Stimulated activated CD8-positive, alpha-beta memory T cell treated with anti-CD3 and anti-CD28 coated beads, Interleukin-7, amount 100 ng/mL, for 24 hours (primary cell): ENCODE measurements around the gene NECAP2.
"Not testable (repeated sequence)": the region's sequence is repeated elsewhere in the genome, so short reads cannot be mapped to it uniquely, and the experiment has no call there.

Experiments
- DNase-seq: peaks from one replicate; pipeline ENCODE4 v3.0.0-alpha.2; 2020; ENCODE audit warnings: low read depth

NECAP2 gene

DNA sequence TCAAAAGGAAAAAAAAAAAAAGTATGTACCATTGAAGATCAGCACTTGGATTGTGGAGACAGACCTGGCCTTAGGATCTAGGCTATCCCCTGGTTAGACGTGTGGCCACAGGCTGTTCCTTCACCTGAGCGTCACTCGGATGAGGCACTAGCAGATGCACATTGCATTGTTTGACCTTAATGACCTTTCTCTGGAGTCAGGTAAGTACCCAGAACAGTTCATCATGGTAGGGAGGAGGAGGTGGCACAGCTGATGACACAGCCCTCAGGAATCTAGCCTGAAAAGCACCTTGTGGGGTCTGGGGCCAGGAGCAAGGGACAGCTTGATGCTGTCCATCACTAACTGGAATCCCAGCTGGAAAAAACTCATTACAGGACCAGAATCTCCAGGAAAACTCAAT lies 21.2 kb downstream of the NECAP2 start:
- no peak for DNase-seq

GRCh38 chr1:16462773-16463330 lies 22.3 kb downstream of the NECAP2 start:
- DNase-seq, result no peak

DNA sequence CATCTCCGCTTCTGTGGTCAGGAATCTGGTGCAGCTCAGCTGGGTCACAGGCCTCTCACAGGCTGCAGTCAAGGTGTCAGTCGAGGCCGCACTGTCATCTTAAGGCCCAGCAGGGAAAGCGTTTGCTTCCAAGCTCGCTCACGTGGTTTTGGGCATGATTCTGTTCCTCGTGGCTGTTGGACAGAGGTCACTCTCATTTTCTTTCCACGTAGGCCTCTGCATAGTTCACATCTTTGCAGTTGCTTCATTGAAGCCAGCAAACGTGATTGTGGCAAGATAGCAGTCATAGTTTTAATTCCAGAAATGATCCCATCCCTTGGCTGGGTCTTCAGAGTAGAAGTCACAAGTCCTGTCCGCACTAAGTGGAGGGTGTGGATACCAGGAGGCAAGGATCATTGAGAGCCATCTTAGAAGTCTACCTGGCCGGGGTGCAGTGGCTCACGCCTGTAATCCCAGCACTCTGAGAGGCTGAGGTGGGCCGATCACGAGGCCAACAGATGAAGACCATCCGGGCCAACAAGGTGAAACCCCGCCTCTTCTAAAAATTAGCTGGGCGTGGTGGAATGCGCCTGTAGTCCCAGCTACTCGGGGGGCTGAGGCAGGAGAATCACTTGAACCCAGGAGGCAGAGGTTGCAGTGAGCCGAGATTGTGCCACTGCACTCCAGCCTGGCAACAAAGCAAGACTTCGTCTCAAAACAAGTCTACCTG lies 24.5 kb downstream of the NECAP2 start:
- no peak for DNase-seq

GRCh38 chr1:16468558-16468957 lies 28.0 kb downstream of the NECAP2 start:
- DNase-seq, result no peak

- DNase-seq, result no peak
Observed at GRCh38 chr1:16474166-16474800, 33.8 kb downstream of the NECAP2 start.

GRCh38 chr1:16474891-16475290 lies 34.4 kb downstream of the NECAP2 start:
- not testable (repeated sequence) for DNase-seq

DNA sequence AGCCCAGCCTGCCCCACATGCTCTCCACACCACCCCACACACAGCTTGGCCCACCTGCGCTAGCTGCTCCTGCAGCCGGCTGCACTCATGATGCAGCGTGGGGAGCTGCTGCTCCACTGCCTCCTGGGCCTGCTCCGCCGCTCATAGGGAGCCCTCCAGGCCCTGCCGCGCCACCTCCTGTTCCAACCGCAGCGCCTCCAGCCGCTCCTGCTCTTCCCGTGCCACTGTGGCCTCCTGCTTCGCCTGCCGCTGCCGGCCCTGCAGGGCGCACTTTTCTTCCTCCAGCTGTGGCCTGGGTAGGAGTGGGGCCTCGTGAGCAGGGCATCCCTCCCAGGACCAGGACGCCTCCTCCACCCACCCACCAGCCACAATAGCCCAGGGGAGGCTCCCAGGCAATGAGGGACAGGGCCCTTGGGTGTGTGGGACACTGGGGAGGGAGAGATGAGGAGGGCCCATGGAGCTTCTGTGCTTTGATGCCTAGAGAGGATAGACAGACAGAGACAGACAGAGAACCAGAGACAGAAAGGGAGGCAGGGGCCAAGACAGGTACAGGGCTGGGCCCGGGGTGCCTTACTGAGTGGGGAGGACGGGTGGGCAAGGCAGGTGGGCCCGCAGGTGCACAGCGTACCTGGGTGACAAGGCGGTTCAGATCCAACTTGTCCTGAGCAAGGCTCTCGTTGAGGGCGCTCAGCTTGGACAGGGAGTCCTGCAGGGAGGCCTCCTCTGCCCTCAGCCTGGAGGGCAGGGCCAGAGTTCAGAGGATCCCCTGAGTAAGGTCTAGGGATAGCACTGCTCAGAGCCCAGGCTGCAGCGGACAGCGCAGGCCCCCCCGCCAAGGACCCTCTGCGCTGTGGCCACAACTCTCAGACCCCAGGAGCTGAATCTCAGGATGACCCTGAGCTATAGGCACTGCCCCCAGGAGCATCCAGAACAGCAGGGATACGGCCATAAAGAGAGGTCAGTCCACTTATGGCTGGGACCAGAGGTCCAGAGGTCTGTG lies 35.5 kb downstream of the NECAP2 start:
- not testable (repeated sequence) for DNase-seq

DNA sequence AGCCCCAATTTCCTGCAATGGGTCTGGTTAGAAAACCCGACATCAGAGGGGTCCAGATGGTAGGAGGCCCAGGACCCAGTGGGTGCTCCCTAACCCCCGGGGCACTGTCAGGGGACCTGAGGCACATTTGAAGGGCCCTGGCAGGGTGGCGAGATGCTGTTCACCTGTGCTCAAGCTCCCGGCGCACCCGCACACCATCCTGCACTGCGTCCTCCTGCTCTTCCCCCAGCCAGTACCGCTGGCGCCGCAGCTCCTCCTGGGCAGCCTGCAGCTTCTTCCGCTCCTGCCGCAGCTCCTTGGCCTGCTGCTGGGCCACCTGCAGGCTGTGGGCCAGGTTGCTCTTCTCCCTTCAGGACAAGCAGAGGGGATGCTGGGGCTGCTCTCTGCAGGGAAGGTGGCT lies 37.6 kb downstream of the NECAP2 start:
- no peak for DNase-seq

DNA sequence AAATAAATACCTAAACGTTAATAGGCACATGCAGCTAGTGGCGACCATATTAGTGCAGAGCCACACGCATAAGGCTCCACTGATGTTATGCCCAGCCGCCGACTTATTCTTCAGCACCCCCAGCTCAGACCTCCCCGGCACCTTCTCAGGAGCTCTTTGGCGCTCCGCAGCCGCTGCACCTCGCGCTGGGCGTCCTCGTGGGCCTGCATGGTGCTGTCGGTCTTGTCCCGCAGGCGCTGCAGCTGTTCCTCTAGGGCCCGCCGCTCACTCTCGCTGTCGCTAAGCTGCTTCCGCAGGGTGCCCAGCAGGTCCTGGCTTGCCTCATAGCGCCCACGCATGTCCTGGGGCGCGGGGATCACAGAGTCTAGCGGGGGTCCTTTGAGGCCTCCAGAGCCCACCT lies 42.6 kb downstream of the NECAP2 start:
- not testable (repeated sequence) for DNase-seq

DNA sequence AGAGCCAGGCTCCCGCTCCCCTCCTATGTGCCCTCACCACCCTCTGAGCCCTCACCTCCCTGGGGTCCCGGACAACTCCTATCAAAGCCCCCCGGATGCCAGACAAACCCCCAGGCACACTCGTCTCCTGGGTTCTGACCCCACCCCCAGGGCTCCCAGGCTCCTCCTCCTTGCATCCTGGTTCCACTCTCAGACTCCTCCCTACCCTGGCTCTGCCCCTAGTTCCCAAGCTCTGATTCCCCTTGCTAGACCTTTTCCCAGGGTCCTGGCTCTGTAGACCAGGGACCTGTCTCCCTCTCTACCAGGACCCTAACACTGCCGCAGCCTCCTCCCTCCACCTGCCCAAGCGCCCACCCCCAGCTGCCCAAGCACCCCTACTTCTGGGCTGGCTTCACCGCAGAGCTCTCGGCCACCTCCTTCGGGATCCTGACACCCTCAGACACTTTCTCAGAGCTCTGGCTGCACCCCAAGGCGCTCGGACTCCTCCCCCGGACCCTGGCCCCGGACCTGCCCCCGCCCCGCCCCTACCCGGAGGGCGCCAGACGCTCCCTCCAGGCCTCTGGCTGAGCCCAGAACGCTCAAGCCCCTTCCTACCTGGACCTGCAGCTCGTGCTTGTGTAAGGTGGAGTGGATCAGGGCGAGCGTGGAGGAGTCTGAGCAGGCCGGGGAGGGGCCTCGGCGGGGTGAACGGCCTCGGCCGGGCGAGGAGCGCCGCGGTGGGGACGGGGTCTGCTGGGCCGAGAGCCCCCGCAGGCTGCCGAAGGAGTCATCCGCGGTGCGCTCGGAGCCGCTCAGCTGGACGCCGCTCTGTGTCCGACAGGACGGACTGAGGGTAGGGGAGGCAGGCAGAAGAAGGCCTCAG lies 43.3 kb downstream of the NECAP2 start:
- DNase-seq, result not testable (repeated sequence)

DNA sequence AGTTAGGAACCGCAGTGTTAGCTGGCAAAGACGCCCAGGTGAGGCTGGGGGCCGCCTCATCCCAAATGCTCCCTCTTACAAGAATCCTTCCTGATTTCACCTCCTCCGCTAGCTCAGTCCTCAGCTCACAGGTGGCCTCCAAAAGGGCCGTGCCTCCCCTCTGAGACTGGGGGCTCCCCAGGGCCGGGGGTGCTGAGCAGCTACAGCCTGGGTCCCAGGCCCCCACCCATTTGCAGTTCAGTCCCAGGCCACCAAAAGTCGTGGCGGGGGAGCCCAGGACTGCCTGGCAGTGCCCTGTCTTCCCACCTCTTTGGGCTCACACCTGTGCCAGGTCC lies 43.9 kb downstream of the NECAP2 start:
- DNase-seq, result no peak

- DNase-seq, result no peak
Observed at GRCh38 chr1:16484931-16485330, 44.4 kb downstream of the NECAP2 start.

- not testable (repeated sequence) for DNase-seq
Observed at GRCh38 chr1:16486316-16486715, 45.8 kb downstream of the NECAP2 start.

GRCh38 chr1:16487011-16487410 lies 46.5 kb downstream of the NECAP2 start:
- not testable (repeated sequence) for DNase-seq

DNA sequence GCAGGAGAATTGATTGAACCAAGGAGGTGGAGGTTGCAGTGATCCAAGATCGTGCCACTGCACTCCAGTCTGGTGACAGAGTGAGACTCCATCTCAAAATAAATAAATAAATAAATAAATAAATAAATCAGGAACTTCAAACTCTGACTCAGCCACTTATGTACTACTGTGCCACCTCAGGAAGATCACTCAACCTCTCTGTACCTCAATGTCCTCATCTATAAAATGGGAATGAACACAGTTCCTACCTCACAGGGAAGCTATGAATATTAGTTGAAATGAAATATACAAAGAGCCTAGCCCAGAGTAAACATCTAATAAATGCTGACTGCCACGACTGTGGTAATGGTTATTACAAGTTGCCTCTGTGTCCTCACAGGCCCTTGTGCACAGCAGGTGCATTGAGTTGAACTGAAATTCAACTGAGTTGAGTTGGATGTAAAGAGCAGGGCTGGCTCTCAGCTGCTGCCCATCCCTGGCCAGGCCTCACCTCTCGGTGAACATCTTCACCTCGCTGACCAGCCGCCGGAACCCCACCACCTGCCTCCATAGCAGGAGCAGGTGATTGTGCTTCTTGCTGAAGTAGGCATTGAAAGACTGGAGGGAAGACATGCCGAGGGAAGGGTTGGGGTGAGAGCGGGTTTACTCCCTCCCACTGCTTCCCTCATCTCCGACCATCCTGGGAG lies 48.8 kb downstream of the NECAP2 start:
- DNase-seq, result not testable (repeated sequence)

GRCh38 chr1:16491056-16491675 lies 50.6 kb downstream of the NECAP2 start:
- DNase-seq, result no peak

GRCh38 chr1:16492937-16493336 lies 52.4 kb downstream of the NECAP2 start:
- not testable (repeated sequence) for DNase-seq

DNA sequence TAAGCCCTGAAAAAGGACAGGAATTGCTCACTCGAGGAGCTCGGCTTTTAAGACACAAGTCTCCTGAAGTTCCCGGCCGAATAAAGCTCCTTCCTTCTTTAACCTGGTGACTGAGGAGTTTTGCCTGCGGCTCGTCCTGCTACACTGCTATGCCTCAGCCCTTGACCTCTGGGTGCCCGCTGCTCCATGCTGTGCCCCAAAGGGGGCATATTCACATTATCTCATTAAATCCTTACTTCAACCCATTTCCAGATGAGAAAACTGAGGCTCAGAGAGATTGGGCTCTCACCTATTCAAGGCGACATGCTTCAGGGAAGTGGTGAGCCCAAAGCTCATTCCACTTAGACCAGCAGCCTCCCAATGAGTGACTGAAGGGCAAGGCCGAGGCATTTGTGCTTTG lies 53.2 kb downstream of the NECAP2 start:
- DNase-seq, result not testable (repeated sequence)

DNA sequence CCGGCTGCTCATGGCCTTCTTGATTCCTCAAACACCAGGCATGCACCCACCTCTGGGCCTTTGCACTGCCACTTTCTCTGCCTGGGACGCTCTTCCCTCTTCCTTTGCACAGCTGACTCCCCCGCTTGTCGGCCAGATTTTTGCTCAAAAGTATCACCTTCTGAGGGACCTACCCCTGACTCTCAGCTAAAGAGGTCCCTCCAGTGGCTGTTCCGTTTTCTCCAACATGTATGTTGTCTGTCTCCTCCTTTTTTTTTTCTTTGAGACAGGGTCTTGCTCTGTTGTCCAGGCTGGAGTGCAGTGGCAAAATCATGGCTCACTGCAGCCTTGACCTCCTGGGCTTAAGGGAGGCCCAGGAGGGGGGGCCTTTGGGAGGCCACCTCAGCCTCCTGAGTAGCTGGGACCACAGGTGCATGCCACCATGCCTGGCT lies 57.0 kb downstream of the NECAP2 start:
- DNase-seq, result not testable (repeated sequence)

- DNase-seq, result not testable (repeated sequence)
Observed at GRCh38 chr1:16498047-16498446, 57.5 kb downstream of the NECAP2 start.
